HepG2 (cell line): ENCODE results near the gene KLHL17. TPM values are rescaled to one million over a fixed set of nuclear protein-coding genes. Genes with fewer than 3 reads are reported as not detected.

Experiments
- NKX3-1 ChIP-seq: sonication (generic); formaldehyde crosslinking; IDR thresholded peaks from 2 replicates; pipeline ENCODE4 v1.5.0; 2020; ENCODE audit warnings: missing genetic modification reagents
- SOX6 ChIP-seq, 2 experiments: fragments of 450-650 bp in 1 of 2; sonication (generic) in 1 of 2; formaldehyde crosslinking in 1 of 2; IDR thresholded peaks; 2 replicates each; pipeline versions ENCODE4 v1.4.0 to v1.6.1; 2017 to 2020; ENCODE audit warnings: antibody characterized with exemption in 1 of 2, mild to moderate bottlenecking in 1 of 2, missing genetic modification reagents in 1 of 2
- ZNF598 ChIP-seq: sonication (generic); formaldehyde crosslinking; IDR thresholded peaks from 2 replicates; pipeline ENCODE4 v1.5.1; 2020; ENCODE audit warnings: mild to moderate bottlenecking, missing genetic modification reagents, borderline replicate concordance
- polyA plus RNA-seq, 8 experiments: library from polyadenylated mRNA; depleted of rRNA in 3 of 8; stranded (reverse) in 7 of 8; unstranded in 1 of 8; fragments of >200 nt; fragmentation: Illumina TruSeq in 4 of 8; extraction: Trizol in 4 of 8; gene quantifications; 2 replicates each; pipeline versions ENCODE4 v1.2.1 to v1.2.3, GENCODE V29; 2011 to 2016; ENCODE audit warnings: low read depth in 4 of 8, missing spikeins in 1 of 8, mixed read lengths in 1 of 8; ENCODE audit not compliant: insufficient read depth in 1 of 8
- total RNA-seq, 5 experiments: library from RNA; depleted of rRNA; stranded (reverse); fragments of >200 nt; fragmentation: Illumina TruSeq; extraction: Trizol; gene quantifications; 2 replicates each; pipeline ENCODE4 v1.2.3, GENCODE V29; 2016; ENCODE audit warnings: low read depth in 1 of 5
- TF ChIP-seq, protein P1 (sequence below): sonication (generic); formaldehyde crosslinking; IDR thresholded peaks from 2 replicates; pipeline ENCODE4 v1.4.0; 2020; ENCODE audit warnings: missing genetic modification reagents
- TF ChIP-seq, protein P2 (sequence below): sonication (generic); formaldehyde crosslinking; IDR thresholded peaks from 2 replicates; pipeline ENCODE4 v1.4.0; 2020; ENCODE audit warnings: missing genetic modification reagents
- TF ChIP-seq, protein P3 (sequence below): IDR thresholded peaks from 2 replicates; pipeline ENCODE4 v1.6.1; 2016; ENCODE audit warnings: low read depth, control low read depth
- TF ChIP-seq, protein P4 (sequence below): sonication (generic); formaldehyde crosslinking; IDR thresholded peaks from 2 replicates; pipeline ENCODE4 v1.5.0; 2020; ENCODE audit warnings: missing genetic modification reagents, mild to moderate bottlenecking, borderline replicate concordance
- TF ChIP-seq, protein P5 (sequence below): sonication (generic); formaldehyde crosslinking; IDR thresholded peaks from 2 replicates; pipeline ENCODE4 v1.8.1; 2022; ENCODE audit warnings: mild to moderate bottlenecking, missing genetic modification reagents
- TF ChIP-seq, protein P6 (sequence below): sonication (generic); formaldehyde crosslinking; IDR thresholded peaks from 2 replicates; pipeline ENCODE4 v1.4.0; 2020; ENCODE audit warnings: missing genetic modification reagents, borderline replicate concordance
- TF ChIP-seq, protein P7 (sequence below): IDR thresholded peaks from 2 replicates; pipeline ENCODE4 v1.6.1; 2016; ENCODE audit warnings: low read depth

Gene KLHL17
- total and polyA plus RNA-seq, 2 of the 13 experiments (the other 11 are each of a cell fraction or from before 2014, with no cell fraction given), result 9.3 to 24.7 TPM

DNA sequence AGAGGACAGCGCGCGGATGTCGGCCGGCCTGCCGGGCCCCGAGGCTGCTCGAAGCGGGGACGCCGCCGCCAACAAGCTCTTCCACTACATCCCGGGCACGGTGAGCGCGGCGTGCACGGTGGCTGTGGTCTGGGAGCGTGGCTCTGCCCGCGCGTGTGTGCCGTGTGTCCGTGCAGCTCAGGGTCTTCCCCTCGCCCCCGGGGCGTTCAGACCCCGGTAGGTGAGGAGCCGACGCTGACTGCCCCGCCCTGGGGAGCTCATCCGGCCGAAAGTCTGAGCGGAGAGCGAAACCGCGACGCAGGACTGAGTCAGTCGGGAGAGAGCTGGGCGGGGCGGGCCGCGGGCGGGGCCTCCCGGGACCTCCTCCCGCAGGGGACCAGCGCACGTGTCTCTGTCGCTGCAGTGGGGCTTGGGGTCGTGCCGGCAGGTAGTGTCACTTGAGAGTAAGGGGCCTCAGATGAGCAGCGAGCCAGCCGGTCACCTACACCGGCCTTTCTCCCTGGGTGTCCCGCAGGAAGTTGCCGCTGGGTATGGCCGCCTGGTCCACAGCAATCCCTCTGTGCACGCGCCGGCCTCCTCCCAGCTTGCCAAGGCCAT lies 6.4 kb downstream of the KLHL17 start (continued):
- TF ChIP-seq, protein P1, sequence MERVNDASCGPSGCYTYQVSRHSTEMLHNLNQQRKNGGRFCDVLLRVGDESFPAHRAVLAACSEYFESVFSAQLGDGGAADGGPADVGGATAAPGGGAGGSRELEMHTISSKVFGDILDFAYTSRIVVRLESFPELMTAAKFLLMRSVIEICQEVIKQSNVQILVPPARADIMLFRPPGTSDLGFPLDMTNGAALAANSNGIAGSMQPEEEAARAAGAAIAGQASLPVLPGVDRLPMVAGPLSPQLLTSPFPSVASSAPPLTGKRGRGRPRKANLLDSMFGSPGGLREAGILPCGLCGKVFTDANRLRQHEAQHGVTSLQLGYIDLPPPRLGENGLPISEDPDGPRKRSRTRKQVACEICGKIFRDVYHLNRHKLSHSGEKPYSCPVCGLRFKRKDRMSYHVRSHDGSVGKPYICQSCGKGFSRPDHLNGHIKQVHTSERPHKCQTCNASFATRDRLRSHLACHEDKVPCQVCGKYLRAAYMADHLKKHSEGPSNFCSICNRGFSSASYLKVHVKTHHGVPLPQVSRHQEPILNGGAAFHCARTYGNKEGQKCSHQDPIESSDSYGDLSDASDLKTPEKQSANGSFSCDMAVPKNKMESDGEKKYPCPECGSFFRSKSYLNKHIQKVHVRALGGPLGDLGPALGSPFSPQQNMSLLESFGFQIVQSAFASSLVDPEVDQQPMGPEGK (CRISPR knock-in tag), result peak; percentile 81
- TF ChIP-seq, protein P2, sequence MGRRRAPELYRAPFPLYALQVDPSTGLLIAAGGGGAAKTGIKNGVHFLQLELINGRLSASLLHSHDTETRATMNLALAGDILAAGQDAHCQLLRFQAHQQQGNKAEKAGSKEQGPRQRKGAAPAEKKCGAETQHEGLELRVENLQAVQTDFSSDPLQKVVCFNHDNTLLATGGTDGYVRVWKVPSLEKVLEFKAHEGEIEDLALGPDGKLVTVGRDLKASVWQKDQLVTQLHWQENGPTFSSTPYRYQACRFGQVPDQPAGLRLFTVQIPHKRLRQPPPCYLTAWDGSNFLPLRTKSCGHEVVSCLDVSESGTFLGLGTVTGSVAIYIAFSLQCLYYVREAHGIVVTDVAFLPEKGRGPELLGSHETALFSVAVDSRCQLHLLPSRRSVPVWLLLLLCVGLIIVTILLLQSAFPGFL, result no peak
- TF ChIP-seq, protein P3, sequence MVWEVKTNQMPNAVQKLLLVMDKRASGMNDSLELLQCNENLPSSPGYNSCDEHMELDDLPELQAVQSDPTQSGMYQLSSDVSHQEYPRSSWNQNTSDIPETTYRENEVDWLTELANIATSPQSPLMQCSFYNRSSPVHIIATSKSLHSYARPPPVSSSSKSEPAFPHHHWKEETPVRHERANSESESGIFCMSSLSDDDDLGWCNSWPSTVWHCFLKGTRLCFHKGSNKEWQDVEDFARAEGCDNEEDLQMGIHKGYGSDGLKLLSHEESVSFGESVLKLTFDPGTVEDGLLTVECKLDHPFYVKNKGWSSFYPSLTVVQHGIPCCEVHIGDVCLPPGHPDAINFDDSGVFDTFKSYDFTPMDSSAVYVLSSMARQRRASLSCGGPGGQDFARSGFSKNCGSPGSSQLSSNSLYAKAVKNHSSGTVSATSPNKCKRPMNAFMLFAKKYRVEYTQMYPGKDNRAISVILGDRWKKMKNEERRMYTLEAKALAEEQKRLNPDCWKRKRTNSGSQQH (CRISPR knock-in tag), result no peak
- TF ChIP-seq SOX6 (IDR thresholded peaks at IDR 0.05) (no peak), SOX6 (CRISPR knock-in tag; IDR thresholded peaks at IDR 0.05) (peak; percentile 56), NKX3-1 (CRISPR knock-in tag) (no peak), ZNF598 (CRISPR knock-in tag) (no peak)
- TF ChIP-seq, protein P4, sequence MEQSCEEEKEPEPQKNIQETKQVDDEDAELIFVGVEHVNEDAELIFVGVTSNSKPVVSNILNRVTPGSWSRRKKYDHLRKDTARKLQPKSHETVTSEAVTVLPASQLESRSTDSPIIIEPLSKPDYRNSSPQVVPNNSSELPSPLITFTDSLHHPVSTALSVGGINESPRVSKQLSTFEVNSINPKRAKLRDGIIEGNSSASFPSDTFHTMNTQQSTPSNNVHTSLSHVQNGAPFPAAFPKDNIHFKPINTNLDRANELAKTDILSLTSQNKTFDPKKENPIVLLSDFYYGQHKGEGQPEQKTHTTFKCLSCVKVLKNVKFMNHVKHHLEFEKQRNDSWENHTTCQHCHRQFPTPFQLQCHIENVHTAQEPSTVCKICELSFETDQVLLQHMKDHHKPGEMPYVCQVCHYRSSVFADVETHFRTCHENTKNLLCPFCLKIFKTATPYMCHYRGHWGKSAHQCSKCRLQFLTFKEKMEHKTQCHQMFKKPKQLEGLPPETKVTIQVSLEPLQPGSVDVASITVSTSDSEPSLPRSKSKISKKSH (CRISPR knock-in tag), result no peak; the same call in 1 of the 2 replicates
- TF ChIP-seq, protein P5, sequence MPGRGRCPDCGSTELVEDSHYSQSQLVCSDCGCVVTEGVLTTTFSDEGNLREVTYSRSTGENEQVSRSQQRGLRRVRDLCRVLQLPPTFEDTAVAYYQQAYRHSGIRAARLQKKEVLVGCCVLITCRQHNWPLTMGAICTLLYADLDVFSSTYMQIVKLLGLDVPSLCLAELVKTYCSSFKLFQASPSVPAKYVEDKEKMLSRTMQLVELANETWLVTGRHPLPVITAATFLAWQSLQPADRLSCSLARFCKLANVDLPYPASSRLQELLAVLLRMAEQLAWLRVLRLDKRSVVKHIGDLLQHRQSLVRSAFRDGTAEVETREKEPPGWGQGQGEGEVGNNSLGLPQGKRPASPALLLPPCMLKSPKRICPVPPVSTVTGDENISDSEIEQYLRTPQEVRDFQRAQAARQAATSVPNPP (CRISPR knock-in tag), result no peak
- TF ChIP-seq, protein P6, sequence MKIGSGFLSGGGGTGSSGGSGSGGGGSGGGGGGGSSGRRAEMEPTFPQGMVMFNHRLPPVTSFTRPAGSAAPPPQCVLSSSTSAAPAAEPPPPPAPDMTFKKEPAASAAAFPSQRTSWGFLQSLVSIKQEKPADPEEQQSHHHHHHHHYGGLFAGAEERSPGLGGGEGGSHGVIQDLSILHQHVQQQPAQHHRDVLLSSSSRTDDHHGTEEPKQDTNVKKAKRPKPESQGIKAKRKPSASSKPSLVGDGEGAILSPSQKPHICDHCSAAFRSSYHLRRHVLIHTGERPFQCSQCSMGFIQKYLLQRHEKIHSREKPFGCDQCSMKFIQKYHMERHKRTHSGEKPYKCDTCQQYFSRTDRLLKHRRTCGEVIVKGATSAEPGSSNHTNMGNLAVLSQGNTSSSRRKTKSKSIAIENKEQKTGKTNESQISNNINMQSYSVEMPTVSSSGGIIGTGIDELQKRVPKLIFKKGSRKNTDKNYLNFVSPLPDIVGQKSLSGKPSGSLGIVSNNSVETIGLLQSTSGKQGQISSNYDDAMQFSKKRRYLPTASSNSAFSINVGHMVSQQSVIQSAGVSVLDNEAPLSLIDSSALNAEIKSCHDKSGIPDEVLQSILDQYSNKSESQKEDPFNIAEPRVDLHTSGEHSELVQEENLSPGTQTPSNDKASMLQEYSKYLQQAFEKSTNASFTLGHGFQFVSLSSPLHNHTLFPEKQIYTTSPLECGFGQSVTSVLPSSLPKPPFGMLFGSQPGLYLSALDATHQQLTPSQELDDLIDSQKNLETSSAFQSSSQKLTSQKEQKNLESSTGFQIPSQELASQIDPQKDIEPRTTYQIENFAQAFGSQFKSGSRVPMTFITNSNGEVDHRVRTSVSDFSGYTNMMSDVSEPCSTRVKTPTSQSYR (CRISPR knock-in tag), result no peak
- TF ChIP-seq, protein P7, sequence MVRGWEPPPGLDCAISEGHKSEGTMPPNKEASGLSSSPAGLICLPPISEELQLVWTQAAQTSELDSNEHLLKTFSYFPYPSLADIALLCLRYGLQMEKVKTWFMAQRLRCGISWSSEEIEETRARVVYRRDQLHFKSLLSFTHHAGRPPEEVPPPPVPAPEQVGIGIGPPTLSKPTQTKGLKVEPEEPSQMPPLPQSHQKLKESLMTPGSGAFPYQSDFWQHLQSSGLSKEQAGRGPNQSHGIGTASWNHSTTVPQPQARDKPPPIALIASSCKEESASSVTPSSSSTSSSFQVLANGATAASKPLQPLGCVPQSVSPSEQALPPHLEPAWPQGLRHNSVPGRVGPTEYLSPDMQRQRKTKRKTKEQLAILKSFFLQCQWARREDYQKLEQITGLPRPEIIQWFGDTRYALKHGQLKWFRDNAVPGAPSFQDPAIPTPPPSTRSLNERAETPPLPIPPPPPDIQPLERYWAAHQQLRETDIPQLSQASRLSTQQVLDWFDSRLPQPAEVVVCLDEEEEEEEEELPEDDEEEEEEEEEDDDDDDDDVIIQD (CRISPR knock-in tag), result no peak
